Measurements from ENCODE around the gene DAG1.

The DAG1 gene
- total RNA-seq: 18.2 to 31.0 (median 20.3) reads per million in 3 donors

DNA sequence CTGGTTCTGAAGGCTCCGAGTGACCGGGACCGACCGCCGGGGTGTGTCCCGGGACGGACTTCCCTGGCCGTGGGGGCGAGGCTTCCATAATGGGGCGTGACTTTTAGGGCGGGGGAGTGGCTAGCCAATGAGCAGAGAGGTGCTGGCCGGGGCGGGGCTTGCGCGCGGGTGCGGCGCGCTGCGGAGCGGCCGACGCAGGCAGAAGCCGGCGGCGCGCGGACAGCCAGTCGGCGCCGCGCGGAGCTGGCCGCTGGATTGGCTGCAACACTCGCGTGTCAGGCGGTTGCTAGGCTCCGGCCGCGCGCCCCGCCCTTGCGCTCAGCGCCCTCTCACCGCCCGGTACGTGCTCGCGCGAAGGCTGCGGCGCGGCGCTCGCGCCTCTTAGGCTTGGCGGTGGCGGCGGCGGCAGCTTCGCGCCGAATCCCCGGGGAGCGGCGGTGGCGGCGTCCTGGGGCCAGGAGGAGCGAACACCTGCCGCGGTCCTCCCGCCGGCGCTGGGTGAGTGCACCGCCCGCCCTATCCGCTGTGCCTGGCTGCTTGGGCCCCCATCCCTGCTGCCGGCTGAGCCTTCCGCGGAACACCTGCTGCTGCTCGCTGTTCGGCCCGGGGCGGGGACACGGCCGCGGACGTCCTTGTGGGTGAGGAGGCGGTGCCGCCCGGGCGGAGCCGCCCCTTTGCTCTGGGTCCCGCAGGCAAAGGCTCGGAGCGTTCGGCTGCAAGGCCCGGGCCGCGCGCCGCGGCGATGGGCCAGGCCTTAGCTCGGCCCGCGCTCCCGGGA, at the start of gene DAG1:
Gene DAG1, plus strand, starts transcription at position 332 of the 778 bp plus-strand sequence. CDS start 40,268 bp downstream, outside the sequence.
- peaks cover 21% of the 10 kb centered on the region for H3K4me1 ChIP-seq (ENCODE audit: control insufficient read depth, insufficient read depth, low read length, poor library complexity, severe bottlenecking)
- H3K36me3 ChIP-seq (ENCODE audit: control insufficient read depth, insufficient read depth, low read length): no peaks in the 10 kb centered on the region
- H3K27ac ChIP-seq (ENCODE audit: insufficient read depth, low read length, poor library complexity, severe bottlenecking): peak within 1 kb of the TSS; percentile 76
- DNase-seq: peak; percentile 89 to 91 (median 91)
- H3K4me3 ChIP-seq (ENCODE audit: insufficient read depth, low read depth, low read length, poor library complexity, severe bottlenecking): peak within 1 kb of the TSS; percentile 67
- no peaks in the 10 kb centered on the region for H3K27me3 ChIP-seq (replicated peaks; ENCODE audit: control insufficient read depth, insufficient read depth, low read length, poor library complexity, severe bottlenecking)
- no peaks in the 10 kb centered on the region for H3K9me3 ChIP-seq (ENCODE audit: control insufficient read depth, low read length)

DNA sequence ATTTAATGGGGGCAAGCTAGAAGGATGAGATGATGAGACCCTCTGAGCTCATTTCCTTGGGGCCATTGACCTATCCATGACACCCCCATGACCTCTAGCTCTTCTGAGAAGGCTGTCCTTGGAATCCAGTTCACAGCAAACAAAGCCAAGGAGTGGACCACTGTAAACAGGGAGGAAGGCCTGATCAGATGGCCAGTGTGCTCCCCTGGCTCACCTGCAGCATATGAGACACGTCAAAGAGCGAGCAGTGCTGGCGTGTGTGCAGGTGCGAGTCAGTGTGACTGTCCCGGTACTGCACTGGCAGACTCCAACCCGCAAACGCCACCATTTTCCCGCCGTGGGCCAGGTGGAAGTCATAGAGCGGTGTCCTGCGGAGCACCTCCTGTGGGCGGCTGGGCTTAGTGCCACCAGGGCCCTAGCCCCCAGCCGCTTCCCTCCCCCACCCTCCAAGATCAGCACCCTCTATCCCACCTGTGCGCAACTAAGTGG, 48.1 kb upstream of the DAG1 start:
- no peak overlapping the region for H3K27ac ChIP-seq (ENCODE audit: insufficient read depth, low read length, poor library complexity, severe bottlenecking)
- peaks cover 4% of the 10 kb centered on the region for H3K36me3 ChIP-seq (ENCODE audit: control insufficient read depth, insufficient read depth, low read length)
- H3K4me3 ChIP-seq (ENCODE audit: insufficient read depth, low read depth, low read length, poor library complexity, severe bottlenecking): no peak overlapping the region
- peaks cover 15% of the 10 kb centered on the region for H3K4me1 ChIP-seq (ENCODE audit: control insufficient read depth, insufficient read depth, low read length, poor library complexity, severe bottlenecking)
- no peak for DNase-seq
- H3K27me3 ChIP-seq (replicated peaks; ENCODE audit: control insufficient read depth, insufficient read depth, low read length, poor library complexity, severe bottlenecking): no peaks in the 10 kb centered on the region
- H3K9me3 ChIP-seq (ENCODE audit: control insufficient read depth, low read length): no peaks in the 10 kb centered on the region

DNA sequence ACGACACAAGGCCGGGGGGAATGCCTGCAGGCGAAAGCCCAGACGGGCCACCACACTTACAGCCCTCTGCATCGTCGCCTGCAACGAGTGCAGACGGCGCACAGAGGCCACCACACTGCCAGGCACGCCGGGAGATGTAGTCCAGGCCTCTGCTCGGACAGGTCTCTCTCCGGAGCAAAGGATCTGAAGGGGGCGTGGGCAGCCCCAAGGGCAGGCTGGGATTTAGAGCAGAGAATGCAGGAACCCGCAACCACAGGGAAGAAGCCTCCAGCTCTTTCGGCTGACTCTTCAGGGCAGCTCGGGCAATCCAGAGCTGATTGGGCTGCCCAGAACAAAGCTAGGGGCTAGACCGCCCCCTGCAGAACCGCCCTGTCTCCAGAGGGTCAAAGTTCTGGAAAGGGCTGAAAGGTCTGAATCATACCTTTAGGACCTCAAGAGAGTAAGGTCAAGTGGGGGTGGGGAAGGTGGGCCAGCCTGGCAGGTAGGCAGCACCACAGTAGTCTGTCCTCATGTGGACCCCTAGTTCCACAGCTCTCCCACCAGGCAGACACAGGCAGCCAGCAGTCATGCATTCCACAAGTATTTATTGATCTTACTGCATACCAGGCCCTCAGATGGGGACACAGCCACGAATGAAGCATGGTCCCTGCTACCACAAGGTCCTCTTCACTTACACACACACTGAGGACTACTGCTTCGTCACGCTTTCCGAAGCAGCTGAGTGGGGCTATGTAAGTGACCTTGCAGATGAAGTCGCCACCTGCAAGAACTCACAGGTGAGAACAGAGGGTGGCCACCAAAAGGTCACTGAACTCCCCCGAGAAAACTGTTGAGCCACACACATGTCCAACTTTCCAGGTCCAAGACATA, 47.5 kb upstream of the DAG1 start, which contains the start of gene AMT:
Gene AMT, minus strand, starts transcription at position 95 of the 870 bp plus-strand sequence. Its CDS starts 23 bp downstream, at position 72.
- DNase-seq: no peak
- Histone ChIP-seq H3K27ac (ENCODE audit: insufficient read depth, low read length, poor library complexity, severe bottlenecking) (peak within 1 kb of the TSS; percentile 13), H3K4me1 (ENCODE audit: control insufficient read depth, insufficient read depth, low read length, poor library complexity, severe bottlenecking) (peaks cover 8% of the 10 kb centered on the region), H3K36me3 (ENCODE audit: control insufficient read depth, insufficient read depth, low read length) (peaks cover 4% of the 10 kb centered on the region), H3K9me3 (ENCODE audit: control insufficient read depth, low read length) (no peaks in the 10 kb centered on the region), H3K27me3 (replicated peaks; ENCODE audit: control insufficient read depth, insufficient read depth, low read length, poor library complexity, severe bottlenecking) (no peaks in the 10 kb centered on the region), H3K4me3 (ENCODE audit: insufficient read depth, low read depth, low read length, poor library complexity, severe bottlenecking) (no peak within 1 kb of the TSS)

DNA sequence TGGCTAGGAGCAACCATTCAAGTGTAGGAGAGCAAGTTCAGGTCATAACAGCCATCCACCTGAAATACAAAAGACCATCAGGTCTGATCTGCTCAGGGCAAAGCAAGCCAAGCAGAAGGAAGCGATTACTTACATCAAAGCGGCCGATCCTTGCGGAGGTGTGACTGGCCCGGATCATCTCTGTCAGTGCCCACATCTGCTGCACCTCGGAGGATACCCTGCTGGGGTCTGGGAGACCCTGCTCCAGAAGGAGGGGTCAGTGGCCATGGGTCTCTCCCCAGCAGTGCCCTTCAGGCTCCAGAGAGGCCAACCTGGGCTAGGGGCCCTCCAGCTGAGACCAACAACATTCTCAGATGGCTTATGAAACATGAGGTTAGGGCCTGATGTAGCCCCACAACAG, 45.3 kb upstream of the DAG1 start:
- Histone ChIP-seq H3K27me3 (replicated peaks; ENCODE audit: control insufficient read depth, insufficient read depth, low read length, poor library complexity, severe bottlenecking) (no peaks in the 10 kb centered on the region), H3K27ac (ENCODE audit: insufficient read depth, low read length, poor library complexity, severe bottlenecking) (no peak overlapping the region), H3K4me1 (ENCODE audit: control insufficient read depth, insufficient read depth, low read length, poor library complexity, severe bottlenecking) (peaks cover 9% of the 10 kb centered on the region), H3K36me3 (ENCODE audit: control insufficient read depth, insufficient read depth, low read length) (peaks cover 4% of the 10 kb centered on the region), H3K9me3 (ENCODE audit: control insufficient read depth, low read length) (no peaks in the 10 kb centered on the region), H3K4me3 (ENCODE audit: insufficient read depth, low read depth, low read length, poor library complexity, severe bottlenecking) (no peak overlapping the region)
- DNase-seq: no peak

DNA sequence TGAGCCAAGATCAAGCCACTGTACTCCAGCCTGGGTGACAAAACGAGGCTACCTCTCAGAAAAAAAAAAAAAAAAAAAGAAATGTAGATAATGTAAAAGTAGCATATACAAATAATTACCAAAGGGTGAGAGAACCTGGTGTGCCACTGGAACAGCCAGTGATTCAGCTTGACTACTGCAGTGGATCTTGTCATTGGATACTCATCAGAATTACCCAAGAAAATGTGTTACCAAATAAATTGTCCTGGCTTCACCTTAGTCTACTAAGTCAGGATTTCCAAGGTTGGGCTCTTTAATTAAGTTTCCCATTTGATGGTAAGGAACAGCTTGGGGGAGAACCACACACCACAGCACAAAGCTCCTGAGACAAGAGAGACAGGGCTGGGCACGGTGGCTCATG, 42.5 kb upstream of the DAG1 start:
- Histone ChIP-seq H3K4me3 (ENCODE audit: insufficient read depth, low read depth, low read length, poor library complexity, severe bottlenecking) (no peak overlapping the region), H3K36me3 (ENCODE audit: control insufficient read depth, insufficient read depth, low read length) (no peaks in the 10 kb centered on the region), H3K4me1 (ENCODE audit: control insufficient read depth, insufficient read depth, low read length, poor library complexity, severe bottlenecking) (peaks cover 9% of the 10 kb centered on the region), H3K27ac (ENCODE audit: insufficient read depth, low read length, poor library complexity, severe bottlenecking) (no peak overlapping the region), H3K9me3 (ENCODE audit: control insufficient read depth, low read length) (no peaks in the 10 kb centered on the region), H3K27me3 (replicated peaks; ENCODE audit: control insufficient read depth, insufficient read depth, low read length, poor library complexity, severe bottlenecking) (no peaks in the 10 kb centered on the region)
- DNase-seq: no peak

DNA sequence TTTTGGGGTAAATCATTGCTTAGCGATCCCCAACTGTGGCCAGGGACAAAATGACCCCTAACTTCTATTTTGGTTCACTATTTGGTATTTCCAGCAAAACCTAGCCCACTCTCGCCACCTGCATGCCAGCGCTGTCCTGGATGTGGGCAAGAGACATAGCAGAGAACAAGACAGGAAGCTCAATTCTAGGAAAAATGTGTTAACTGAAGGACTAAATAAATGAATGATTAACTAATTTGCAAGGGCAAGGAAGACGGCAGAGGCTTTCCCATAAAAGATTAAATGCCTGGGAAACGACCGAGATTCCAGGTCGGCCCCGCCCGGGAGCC, 41.4 kb upstream of the DAG1 start:
- no peak for DNase-seq
- H3K4me1 ChIP-seq (ENCODE audit: control insufficient read depth, insufficient read depth, low read length, poor library complexity, severe bottlenecking): peaks cover 9% of the 10 kb centered on the region
- no peaks in the 10 kb centered on the region for H3K36me3 ChIP-seq (ENCODE audit: control insufficient read depth, insufficient read depth, low read length)
- H3K27ac ChIP-seq (ENCODE audit: insufficient read depth, low read length, poor library complexity, severe bottlenecking): peak overlapping the region; percentile 77
- no peaks in the 10 kb centered on the region for H3K27me3 ChIP-seq (replicated peaks; ENCODE audit: control insufficient read depth, insufficient read depth, low read length, poor library complexity, severe bottlenecking)
- peak overlapping the region; percentile 66 for H3K4me3 ChIP-seq (ENCODE audit: insufficient read depth, low read depth, low read length, poor library complexity, severe bottlenecking)
- no peaks in the 10 kb centered on the region for H3K9me3 ChIP-seq (ENCODE audit: control insufficient read depth, low read length)

DNA sequence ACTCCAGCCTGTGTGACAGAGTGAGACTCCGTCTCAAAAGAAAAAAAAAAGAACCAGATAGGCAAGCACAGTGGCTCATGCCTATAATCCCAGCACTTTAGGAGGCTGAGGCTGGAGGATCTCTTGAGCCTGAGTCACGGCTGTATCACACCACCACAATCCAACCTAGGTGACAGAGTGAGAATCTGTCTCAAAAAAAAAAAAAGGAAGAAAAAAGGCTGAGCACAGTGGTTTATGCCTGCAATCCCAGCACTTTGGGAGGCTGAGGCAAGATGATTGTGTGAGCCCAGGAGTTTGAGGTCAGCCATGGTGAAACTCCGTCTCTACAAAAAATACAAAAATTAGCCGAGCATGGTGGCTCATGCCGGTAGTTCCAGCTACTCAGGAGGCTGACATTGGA, 35.3 kb upstream of the DAG1 start:
- Histone ChIP-seq H3K27me3 (replicated peaks; ENCODE audit: control insufficient read depth, insufficient read depth, low read length, poor library complexity, severe bottlenecking) (no peaks in the 10 kb centered on the region), H3K9me3 (ENCODE audit: control insufficient read depth, low read length) (no peaks in the 10 kb centered on the region), H3K4me1 (ENCODE audit: control insufficient read depth, insufficient read depth, low read length, poor library complexity, severe bottlenecking) (no peaks in the 10 kb centered on the region), H3K27ac (ENCODE audit: insufficient read depth, low read length, poor library complexity, severe bottlenecking) (no peak overlapping the region), H3K36me3 (ENCODE audit: control insufficient read depth, insufficient read depth, low read length) (no peaks in the 10 kb centered on the region), H3K4me3 (ENCODE audit: insufficient read depth, low read depth, low read length, poor library complexity, severe bottlenecking) (no peak overlapping the region)
- no peak for DNase-seq

DNA sequence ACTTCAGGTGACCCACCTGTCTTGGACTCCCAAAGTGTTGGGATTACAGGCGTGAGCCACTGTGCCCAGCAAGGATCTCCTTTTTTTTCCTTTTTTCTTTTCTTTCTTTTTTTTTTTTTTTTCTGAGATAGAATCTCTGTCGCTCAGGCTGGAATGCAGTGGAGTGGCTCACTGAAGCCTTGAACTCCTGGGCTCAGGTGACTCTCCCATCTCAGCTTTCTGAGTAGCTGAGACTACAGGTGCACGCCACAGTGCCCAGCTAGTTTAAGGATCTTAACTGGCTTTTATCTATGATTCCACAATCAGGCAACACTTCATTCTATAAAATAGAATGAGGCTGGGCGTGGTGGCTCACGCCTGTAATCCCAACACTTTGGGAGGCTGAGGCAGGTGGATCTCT, 24.7 kb upstream of the DAG1 start:
- peaks cover 13% of the 10 kb centered on the region for H3K4me1 ChIP-seq (ENCODE audit: control insufficient read depth, insufficient read depth, low read length, poor library complexity, severe bottlenecking)
- no peaks in the 10 kb centered on the region for H3K36me3 ChIP-seq (ENCODE audit: control insufficient read depth, insufficient read depth, low read length)
- no peaks in the 10 kb centered on the region for H3K9me3 ChIP-seq (ENCODE audit: control insufficient read depth, low read length)
- no peaks in the 10 kb centered on the region for H3K27me3 ChIP-seq (replicated peaks; ENCODE audit: control insufficient read depth, insufficient read depth, low read length, poor library complexity, severe bottlenecking)
- no peak overlapping the region for H3K27ac ChIP-seq (ENCODE audit: insufficient read depth, low read length, poor library complexity, severe bottlenecking)
- no peak for DNase-seq
- H3K4me3 ChIP-seq (ENCODE audit: insufficient read depth, low read depth, low read length, poor library complexity, severe bottlenecking): no peak overlapping the region

DNA sequence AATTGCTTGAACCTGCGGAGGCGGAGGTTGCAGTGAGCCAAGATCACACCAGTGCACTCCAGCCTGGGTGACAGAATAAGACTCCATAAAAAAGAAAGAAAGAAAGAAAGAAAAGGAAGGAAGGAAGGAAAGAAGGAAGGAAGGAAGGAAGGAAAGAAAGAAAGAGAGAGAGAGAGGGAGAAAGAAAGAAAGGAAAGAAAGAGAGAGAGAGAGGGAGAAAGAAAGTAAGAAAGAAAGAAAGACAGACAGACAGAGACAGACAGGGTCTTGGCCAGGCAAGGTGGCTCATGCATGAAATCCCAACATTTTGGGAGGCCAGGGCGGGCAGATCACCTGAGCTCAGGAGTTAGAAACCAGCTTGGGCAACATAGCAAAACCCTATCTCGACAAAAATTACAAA, 16.4 kb upstream of the DAG1 start:
- Histone ChIP-seq H3K36me3 (ENCODE audit: control insufficient read depth, insufficient read depth, low read length) (no peaks in the 10 kb centered on the region), H3K27ac (ENCODE audit: insufficient read depth, low read length, poor library complexity, severe bottlenecking) (no peak overlapping the region), H3K9me3 (ENCODE audit: control insufficient read depth, low read length) (no peaks in the 10 kb centered on the region), H3K4me1 (ENCODE audit: control insufficient read depth, insufficient read depth, low read length, poor library complexity, severe bottlenecking) (no peaks in the 10 kb centered on the region), H3K27me3 (replicated peaks; ENCODE audit: control insufficient read depth, insufficient read depth, low read length, poor library complexity, severe bottlenecking) (no peaks in the 10 kb centered on the region), H3K4me3 (ENCODE audit: insufficient read depth, low read depth, low read length, poor library complexity, severe bottlenecking) (no peak overlapping the region)
- no peak for DNase-seq

DNA sequence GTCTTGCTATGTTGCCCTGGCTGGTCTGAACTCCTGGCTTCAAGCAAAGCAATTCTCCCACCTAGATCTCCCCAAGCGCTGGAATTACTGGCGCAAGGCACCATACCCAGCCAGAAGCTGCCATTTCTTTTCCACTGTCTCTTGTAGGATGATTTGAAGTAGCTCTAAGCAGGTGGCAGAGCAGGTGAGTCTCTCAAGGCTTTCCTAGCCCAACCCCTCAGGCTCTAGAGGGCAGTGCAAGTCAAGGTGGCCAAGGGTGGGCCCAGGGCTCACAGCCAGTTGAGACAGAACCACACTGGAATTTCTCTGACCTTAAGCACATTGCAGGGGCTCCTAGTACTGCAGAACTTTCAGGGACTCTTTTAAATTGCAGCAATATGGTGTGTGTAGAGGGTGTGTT, 15.6 kb upstream of the DAG1 start:
- Histone ChIP-seq H3K4me3 (ENCODE audit: insufficient read depth, low read depth, low read length, poor library complexity, severe bottlenecking) (no peak overlapping the region), H3K27ac (ENCODE audit: insufficient read depth, low read length, poor library complexity, severe bottlenecking) (no peak overlapping the region), H3K9me3 (ENCODE audit: control insufficient read depth, low read length) (no peaks in the 10 kb centered on the region), H3K4me1 (ENCODE audit: control insufficient read depth, insufficient read depth, low read length, poor library complexity, severe bottlenecking) (no peaks in the 10 kb centered on the region), H3K36me3 (ENCODE audit: control insufficient read depth, insufficient read depth, low read length) (no peaks in the 10 kb centered on the region), H3K27me3 (replicated peaks; ENCODE audit: control insufficient read depth, insufficient read depth, low read length, poor library complexity, severe bottlenecking) (no peaks in the 10 kb centered on the region)
- DNase-seq: no peak
